CD4-positive, alpha-beta T cell treated with Interleukin-1 beta for 1 hour (primary cell): ENCODE measurements around the gene RCC2.
"Not testable (repeated sequence)": the region's sequence is repeated elsewhere in the genome, so short reads cannot be mapped to it uniquely, and the experiment has no call there.

Experiments used
- DNase-seq, 2 donors: peaks; one replicate each; pipeline ENCODE4 v3.0.0-alpha.2; 2020 to 2022

RCC2 gene

DNA sequence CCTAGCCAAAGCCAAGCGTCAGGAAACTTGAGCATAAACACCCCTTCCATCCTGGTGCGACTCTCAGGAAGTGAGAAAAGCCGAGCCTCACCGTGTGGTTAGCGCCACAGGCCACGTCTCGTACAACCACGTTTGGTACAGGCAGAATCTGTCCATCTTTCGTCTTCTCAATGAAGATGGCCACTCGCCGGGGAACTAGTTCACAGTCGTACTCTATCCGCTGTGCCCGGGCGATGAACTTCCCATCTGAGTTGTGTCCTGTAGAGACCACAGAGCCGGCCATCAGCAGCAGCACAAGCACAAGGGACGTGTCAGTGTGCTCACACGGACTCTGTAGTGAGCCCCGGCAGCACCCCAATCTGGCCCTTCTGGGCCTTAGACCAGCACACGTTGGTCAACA, 23.1 kb downstream of the RCC2 start:
- no peak for DNase-seq

DNA sequence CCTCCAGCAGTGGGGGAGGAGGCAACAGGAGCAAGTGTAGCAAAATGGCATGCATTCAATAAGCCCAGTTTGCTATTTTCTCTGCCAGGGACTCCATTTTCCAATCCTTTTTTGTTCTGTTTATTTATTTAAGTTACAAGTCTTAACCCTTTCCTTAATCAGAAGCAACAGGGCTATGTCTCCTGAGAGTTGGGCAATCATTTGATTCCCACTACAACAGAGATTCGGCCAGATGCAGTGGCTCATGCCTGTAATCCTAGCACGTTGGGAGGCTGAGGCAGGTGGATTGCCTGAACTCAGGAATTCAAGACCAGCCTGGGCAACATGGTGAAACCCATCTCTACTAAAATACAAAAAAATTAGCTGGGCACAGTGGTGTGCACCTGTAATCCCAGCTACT, 25.5 kb downstream of the RCC2 start:
- no peak for DNase-seq

DNA sequence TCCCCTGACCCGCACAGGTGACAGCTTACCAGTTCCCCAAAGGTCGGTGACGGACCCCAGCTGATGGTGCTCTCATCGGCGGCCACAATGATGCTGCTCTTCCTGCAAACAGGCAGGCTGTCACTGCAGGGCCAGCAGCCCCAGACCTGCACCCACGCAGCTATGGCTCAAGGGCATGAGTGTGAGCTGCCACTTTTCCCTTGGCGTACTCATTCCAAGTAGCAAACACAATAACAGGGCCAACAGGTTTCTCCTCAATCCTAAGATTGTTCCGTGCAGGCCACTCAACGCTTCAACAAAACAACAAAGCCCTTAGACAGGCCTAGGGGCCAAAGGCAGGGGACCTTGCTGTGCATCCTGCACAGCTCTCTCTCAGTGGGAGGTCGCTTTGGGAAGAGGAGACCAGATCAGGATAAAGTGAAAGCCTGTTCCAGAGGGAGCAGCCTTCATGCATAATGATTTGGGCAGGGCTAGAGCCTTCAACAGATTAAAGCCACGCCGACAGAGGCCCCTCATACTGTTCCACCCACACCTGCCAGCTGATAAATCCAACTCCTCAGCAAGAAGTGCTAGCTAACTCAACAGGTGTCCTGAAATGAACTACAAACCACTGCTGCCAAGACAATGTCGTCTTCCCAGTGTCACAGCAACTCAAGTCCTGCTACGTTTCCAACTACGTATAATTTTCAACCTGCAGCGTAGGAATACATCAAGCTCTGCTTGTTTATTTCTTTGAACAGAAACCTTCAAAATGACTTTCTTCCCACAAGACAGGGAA, 27.2 kb downstream of the RCC2 start:
- DNase-seq: no peak

DNA sequence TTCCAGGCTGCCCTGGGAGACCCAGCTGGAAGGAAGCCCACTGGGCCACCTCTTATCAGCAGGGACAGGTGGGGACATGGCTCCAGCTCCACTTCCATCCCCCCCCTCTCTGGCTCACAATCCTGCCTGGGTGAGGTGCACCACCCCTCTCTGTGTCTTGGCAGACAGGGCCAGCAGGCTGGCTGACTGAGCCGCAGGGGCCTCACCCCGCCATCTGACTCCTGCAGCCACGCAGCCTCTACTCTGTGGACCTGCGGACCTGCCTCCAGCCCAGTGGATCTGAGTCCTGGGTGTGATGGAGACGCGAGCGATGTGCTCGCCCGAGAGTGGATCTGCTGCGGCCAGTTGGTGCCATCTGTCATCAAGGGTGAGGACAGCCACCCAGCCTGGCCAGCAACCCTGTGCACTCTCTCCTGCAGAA, 30.1 kb downstream of the RCC2 start:
- no peak for DNase-seq

GRCh38 chr1:17407786-17408514, 31.5 kb downstream of the RCC2 start:
- DNase-seq: not testable (repeated sequence)

- not testable (repeated sequence) for DNase-seq
These were observed 32.6 kb downstream of the RCC2 start for GRCh38 chr1:17406760-17407475.

DNA sequence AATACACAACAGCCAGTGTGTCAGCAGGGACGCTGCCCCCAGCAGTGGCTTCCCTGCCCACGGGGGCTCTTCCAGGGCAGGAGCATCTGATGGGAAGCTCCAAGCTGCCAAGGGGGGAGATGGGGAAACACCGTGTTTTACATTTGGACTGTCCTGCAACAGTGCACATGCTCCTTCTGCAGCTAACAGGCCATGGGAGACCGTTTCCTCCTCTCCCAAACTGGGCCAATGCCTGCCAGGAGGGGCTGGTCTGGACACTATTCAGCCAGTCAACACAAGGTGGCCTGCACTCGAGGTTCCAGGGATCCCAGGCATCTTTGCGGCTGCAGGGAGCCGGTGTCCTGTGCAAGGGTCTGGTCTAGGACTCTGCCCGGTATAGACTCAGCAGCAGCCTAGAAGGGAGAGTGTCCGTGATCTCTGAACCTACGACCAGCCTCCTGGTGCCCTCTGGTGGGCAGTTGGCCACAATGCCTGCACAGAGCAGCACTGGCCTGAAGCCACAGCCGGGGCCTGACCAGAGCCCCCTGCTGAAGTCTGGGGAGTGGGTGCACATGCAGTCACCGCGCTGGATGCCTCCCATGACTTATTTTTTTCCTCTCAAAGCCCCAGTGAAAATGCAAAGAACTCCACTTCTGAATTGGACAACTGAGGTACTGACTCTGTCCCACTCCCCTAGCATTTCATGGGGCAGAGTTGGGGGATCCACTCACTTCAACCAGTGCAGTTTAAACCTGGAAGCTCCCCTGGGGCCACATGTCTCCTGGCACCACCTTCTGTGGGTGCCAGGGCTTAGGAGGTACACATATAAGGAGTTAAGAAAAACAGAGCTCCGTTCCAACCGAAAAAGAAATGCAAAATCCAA, 33.3 kb downstream of the RCC2 start:
- DNase-seq: peak; percentile 26 to 50

DNA sequence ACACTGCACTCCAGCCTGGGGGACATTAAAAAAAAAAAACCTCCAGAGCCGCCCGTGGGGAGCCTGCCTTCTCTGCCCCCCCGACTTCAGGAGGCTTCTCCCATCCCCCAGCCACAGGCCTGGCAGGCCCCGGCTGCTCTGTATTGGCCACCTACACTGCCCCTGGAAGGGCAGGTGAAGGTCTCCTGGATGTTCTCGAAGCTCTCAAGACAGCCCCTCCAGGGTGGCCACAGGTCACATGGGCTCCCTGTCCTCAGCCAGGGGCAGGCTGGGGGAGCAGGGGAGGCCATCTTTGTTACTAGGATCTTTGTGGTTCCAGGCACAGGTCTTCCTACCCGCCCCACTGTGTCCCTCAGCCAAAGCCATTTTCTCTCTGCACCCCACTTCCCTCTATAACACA, 34.7 kb downstream of the RCC2 start:
- no peak for DNase-seq

GRCh38 chr1:17404034-17404684, 35.3 kb downstream of the RCC2 start:
- DNase-seq: no peak

- DNase-seq: no peak
These were observed 36.4 kb downstream of the RCC2 start for GRCh38 chr1:17403081-17403480.

GRCh38 chr1:17401841-17402240, 37.6 kb downstream of the RCC2 start:
- DNase-seq: no peak

DNA sequence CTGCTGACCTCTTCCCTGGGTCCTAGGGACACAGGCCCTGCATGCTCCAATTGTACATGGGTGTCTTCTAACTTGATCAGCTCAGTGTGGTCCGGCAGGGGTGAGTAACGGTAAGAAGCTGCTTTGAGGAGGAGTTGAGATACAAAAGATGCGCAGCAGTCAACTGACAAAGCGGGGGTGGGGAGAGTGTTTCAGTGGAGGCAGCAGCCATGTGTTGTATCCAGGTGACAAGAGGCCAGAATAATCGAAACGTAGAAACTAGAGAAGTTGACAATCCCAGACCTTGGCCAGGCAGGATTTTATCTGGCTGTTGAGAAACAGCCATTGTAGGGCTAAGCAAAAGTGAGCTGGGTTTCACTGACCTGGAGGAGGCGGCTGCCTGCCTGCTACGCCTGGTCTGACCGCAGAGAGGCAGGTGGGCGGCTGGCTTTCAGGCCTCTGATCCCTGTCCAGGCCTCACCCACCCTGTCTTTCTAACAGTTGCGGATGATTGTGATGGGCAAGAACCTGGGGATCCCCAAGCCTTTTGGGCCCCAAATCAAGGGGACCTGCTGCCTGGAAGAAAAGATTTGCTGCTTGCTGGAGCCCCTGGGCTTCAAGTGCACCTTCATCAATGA, 38.6 kb downstream of the RCC2 start:
- no peak for DNase-seq

- DNase-seq: peak in 1 of 2 donors; percentile 23
These were observed 41.4 kb downstream of the RCC2 start for GRCh38 chr1:17397910-17398695.

DNA sequence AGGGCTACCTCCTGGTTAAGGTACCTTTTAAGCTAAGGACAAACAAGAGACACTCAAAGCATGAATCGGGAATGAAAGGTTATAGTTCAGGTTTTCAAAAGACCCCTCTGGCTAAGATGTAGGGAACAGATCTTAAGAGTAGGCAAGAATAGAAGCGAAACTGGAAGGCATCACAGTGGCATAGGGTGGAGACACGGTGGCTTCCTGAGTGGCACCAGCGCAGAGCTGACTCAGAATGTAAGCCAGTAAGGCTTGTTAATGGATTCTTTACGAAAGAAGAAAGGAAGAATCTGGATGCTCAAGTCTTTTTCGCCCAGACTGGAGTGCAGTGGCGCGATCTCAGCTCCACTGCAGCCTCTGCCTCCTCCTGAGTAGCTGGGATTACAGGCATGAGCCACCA, 46.2 kb downstream of the RCC2 start:
- DNase-seq: no peak

GRCh38 chr1:17392199-17392740, 47.2 kb downstream of the RCC2 start:
- DNase-seq: no peak

GRCh38 chr1:17381161-17381560, 58.3 kb downstream of the RCC2 start:
- DNase-seq: no peak

GRCh38 chr1:17377325-17377953, 62.0 kb downstream of the RCC2 start:
- no peak for DNase-seq

DNA sequence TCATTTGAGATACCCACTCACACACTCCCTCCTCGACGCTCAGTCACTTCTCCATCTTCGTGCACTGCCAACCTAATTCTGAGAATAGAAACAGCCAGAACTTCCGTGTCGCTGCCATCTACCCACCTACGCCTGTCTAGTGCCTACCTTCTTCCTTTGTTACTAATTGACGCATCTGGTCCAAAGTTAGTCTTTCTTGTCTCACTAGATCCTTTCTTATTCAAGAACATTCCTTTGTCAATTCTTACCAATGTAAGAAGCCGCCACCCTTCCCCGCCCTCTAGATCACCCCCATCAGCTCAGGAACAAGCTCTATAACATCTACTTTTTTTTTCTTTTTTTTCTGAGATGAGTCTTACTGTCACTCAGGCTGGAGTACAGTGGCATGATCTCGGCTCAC, 63.8 kb downstream of the RCC2 start:
- no peak for DNase-seq

DNA sequence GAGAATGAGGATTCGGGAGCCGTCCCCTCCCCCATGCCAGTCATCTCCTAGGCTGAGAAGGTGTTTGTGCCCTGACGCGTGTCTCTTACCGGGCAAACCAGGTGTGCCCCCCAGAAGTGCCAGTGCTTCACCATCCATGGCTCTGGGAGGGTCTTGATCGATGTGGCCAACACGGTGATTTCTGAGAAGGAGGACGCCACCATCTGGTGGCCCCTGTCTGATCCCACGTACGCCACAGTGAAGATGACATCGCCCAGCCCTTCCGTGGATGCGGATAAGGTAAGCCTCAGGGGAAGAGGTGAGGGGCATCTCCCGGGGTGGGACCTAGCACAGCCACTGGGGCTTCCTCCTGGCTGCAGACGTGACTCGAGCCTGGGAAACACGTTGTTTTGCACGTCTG, 66.5 kb downstream of the RCC2 start:
- no peak for DNase-seq

DNA sequence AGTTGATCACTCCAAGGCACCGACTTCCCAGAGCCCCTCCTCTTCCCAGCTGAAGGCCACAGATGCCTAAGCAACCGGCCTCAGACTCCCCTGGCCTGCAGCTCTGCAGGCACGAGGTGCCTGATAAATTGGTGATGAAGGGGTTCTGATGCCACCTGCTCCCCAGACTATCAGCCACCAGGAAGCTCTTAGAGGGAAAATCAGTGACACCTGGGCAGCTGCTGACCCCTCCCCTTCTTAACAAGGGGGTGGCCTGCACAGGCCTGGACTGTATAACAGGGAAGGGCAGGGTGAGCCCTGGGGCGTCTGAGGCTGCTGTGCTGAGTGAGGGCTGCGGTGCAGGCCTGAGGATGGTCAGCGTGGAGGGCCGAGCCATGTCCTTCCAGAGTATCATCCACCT, 67.6 kb downstream of the RCC2 start, which contains the start of gene PADI6:
PADI6 (plus strand) TSS at position 301 of the 400 bp plus-strand sequence; CDS start at position 351, 50 bp downstream.
- no peak for DNase-seq
